Fibroblast of lung (primary cell): Measurements from ENCODE around the gene ARHGAP42. TPM values are rescaled to one million over a fixed set of nuclear protein-coding genes. Genes with fewer than 3 reads are reported as not detected.

ENCODE experiments used
- DNase-seq, 2 donors: peaks; one replicate each; pipeline versions ENCODE4 v3.0.0 to v3.0.0-alpha.2; 2010; ENCODE audit warnings: low read depth in 2 of 2
- H2AFZ ChIP-seq: 2 replicates; pipeline ENCODE4 v1.5.1; 2012; ENCODE audit warnings: low read length, control low read depth, inconsistent platforms
- H3K27ac ChIP-seq: 2 replicates; pipeline ENCODE4 v1.5.1; 2011; ENCODE audit warnings: low read length, control low read depth; ENCODE audit not compliant: insufficient read depth
- H3K27me3 ChIP-seq: 2 replicates; pipeline ENCODE4 v1.5.1; 2011; ENCODE audit warnings: mild to moderate bottlenecking, low read length; ENCODE audit not compliant: control insufficient read depth, insufficient read depth
- H3K36me3 ChIP-seq: 2 replicates; pipeline ENCODE4 v1.5.1; 2011; ENCODE audit warnings: low read length; ENCODE audit not compliant: control insufficient read depth, insufficient read depth
- H3K4me1 ChIP-seq: 2 replicates; pipeline ENCODE4 v1.5.1; 2011; ENCODE audit warnings: low read length; ENCODE audit not compliant: control insufficient read depth, insufficient read depth; ENCODE audit errors: extremely low read depth
- H3K4me2 ChIP-seq: 2 replicates; pipeline ENCODE4 v1.5.1; 2011; ENCODE audit warnings: low read length, control low read depth; ENCODE audit not compliant: insufficient read depth; ENCODE audit errors: extremely low read depth
- H3K4me3 ChIP-seq, 4 experiments: fragments of 200-600 bp in 1 of 4; sonication (generic) in 1 of 4; replicated peaks in 1 of 4; 2 replicates each; pipeline ENCODE4 v1.5.1; 2011 to 2016; ENCODE audit warnings: low read length in 4 of 4, low read depth in 3 of 4, mild to moderate bottlenecking in 3 of 4, control low read depth in 2 of 4, inconsistent platforms in 1 of 4, mixed read lengths in 1 of 4; ENCODE audit not compliant: insufficient read depth in 1 of 4; ENCODE audit errors: control extremely low read depth in 1 of 4
- H3K79me2 ChIP-seq: 2 replicates; pipeline ENCODE4 v1.5.1; 2012; ENCODE audit warnings: mild to moderate bottlenecking, low read length, inconsistent platforms; ENCODE audit not compliant: control insufficient read depth, insufficient read depth
- H3K9ac ChIP-seq: 2 replicates; pipeline ENCODE4 v1.5.1; 2011; ENCODE audit warnings: mild to moderate bottlenecking, low read length, control low read depth; ENCODE audit not compliant: insufficient read depth
- H3K9me3 ChIP-seq: 2 replicates; pipeline ENCODE4 v1.5.1; 2012; ENCODE audit warnings: low read depth, low read length; ENCODE audit not compliant: control insufficient read depth, insufficient read depth
- H4K20me1 ChIP-seq: 2 replicates; pipeline ENCODE4 v1.5.1; 2011; ENCODE audit warnings: low read length; ENCODE audit not compliant: control insufficient read depth, insufficient read depth; ENCODE audit errors: extremely low read depth
- CTCF ChIP-seq, 2 donors: IDR thresholded peaks in 1 of 2; conservative IDR thresholded peaks in 1 of 2; 1 replicate in 1 of 2; 2 replicates in 1 of 2; pipeline ENCODE4 v1.5.1; 2011 to 2012; ENCODE audit warnings: low read length in 2 of 2, control low read depth in 1 of 2, inconsistent platforms in 1 of 2, low read depth in 1 of 2, mild to moderate bottlenecking in 1 of 2
- EZH2 ChIP-seq: IDR thresholded peaks from 2 replicates; pipeline ENCODE4 v1.5.1; 2012; ENCODE audit warnings: low read length, control low read depth, mild to moderate bottlenecking; ENCODE audit errors: missing control alignments
- polyA plus RNA-seq, 2 donors: library from polyadenylated mRNA; depleted of rRNA in 1 of 2; stranded (reverse) in 1 of 2; unstranded in 1 of 2; fragments of >200 nt; gene quantifications; 2 replicates each; pipeline ENCODE4 v1.2.1, GENCODE V29; 2011 to 2012; ENCODE audit warnings: missing spikeins in 1 of 2
- total RNA-seq: library from RNA; depleted of rRNA; stranded (reverse); fragments of >200 nt; gene quantifications from 2 replicates; pipeline ENCODE4 v1.2.1, GENCODE V29; 2014

Gene ARHGAP42
- total and polyA plus RNA-seq, 2 donors (not counting 1 experiment from before 2014, with no cell fraction given), result 8.0 to 13.4 TPM

GRCh38 chr11:100928426-100928825, 241.3 kb downstream of the ARHGAP42 start:
- Histone ChIP-seq H3K4me3 (no peak overlapping the region), H3K4me2 (no peak overlapping the region), H4K20me1 (no peaks in the 10 kb centered on the region), H2AFZ (no peak overlapping the region), H3K9ac (no peak overlapping the region), H3K27me3 (no peaks in the 10 kb centered on the region), H3K4me1 (peaks cover 16% of the 10 kb centered on the region), H3K9me3 (no peaks in the 10 kb centered on the region), H3K27ac (no peak overlapping the region), H3K36me3 (no peaks in the 10 kb centered on the region), H3K79me2 (no peaks in the 10 kb centered on the region)
- peak in 1 of 2 donors; percentile 23 for DNase-seq
- TF ChIP-seq CTCF (conservative IDR thresholded peaks at IDR 0.05 in 1 of 2, IDR thresholded peaks at IDR 0.05 in 1 of 2; ENCODE audit: low read depth in 1 of 2, low read length in 2 of 2) (no peak), EZH2 (no peak)

GRCh38 chr11:100929377-100929776, 242.3 kb downstream of the ARHGAP42 start:
- Histone ChIP-seq H3K4me2 (peak overlapping the region; percentile 81), H3K27ac (peak overlapping the region; percentile 9), H3K79me2 (no peaks in the 10 kb centered on the region), H3K36me3 (no peaks in the 10 kb centered on the region), H3K4me3 (no peak overlapping the region), H3K9me3 (no peaks in the 10 kb centered on the region), H3K9ac (no peak overlapping the region), H4K20me1 (no peaks in the 10 kb centered on the region), H2AFZ (no peak overlapping the region), H3K27me3 (no peaks in the 10 kb centered on the region), H3K4me1 (peaks cover 13% of the 10 kb centered on the region)
- DNase-seq, result peak; percentile 61 to 91
- TF ChIP-seq CTCF (conservative IDR thresholded peaks at IDR 0.05 in 1 of 2, IDR thresholded peaks at IDR 0.05 in 1 of 2; ENCODE audit: low read depth in 1 of 2, low read length in 2 of 2), result no peak
- no peak for TF ChIP-seq EZH2

GRCh38 chr11:100930185-100930778, 243.2 kb downstream of the ARHGAP42 start:
- Histone ChIP-seq H3K9ac (no peak overlapping the region), H3K79me2 (no peaks in the 10 kb centered on the region), H3K27me3 (no peaks in the 10 kb centered on the region), H3K27ac (no peak overlapping the region), H3K9me3 (no peaks in the 10 kb centered on the region), H2AFZ (no peak overlapping the region), H3K4me1 (peaks cover 13% of the 10 kb centered on the region), H3K4me3 (peak overlapping the region in 1 of 4 experiments; percentile 20), H3K36me3 (no peaks in the 10 kb centered on the region), H4K20me1 (no peaks in the 10 kb centered on the region), H3K4me2 (peak overlapping the region; percentile 81)
- TF ChIP-seq EZH2 (no peak), CTCF (conservative IDR thresholded peaks at IDR 0.05 in 1 of 2, IDR thresholded peaks at IDR 0.05 in 1 of 2; ENCODE audit: low read depth in 1 of 2, low read length in 2 of 2) (peak; percentile 39 to 40)
- peak; percentile 67 to 87 for DNase-seq
